Prostate gland (tissue), 2 donors: ENCODE measurements around the gene PRRG2. TPM values are rescaled to one million over a fixed set of nuclear protein-coding genes. Genes with fewer than 3 reads are reported as not detected.
"Not testable (repeated sequence)": the region's sequence is repeated elsewhere in the genome, so short reads cannot be mapped to it uniquely, and the experiment has no call there.

Experiments used
- DNase-seq: peaks from one replicate; pipeline ENCODE4 v3.0.0-alpha.2; 2019; ENCODE audit warnings: low spot score
- H3K27ac ChIP-seq, 2 donors: fragments of 200-600 bp; sonication (generic); 2 replicates each; pipeline ENCODE4 v1.5.1; 2017 to 2019
- H3K27me3 ChIP-seq: fragments of 200-600 bp; sonication (generic); replicated peaks from 2 replicates; pipeline ENCODE4 v1.5.1; 2019; ENCODE audit not compliant: insufficient read depth
- H3K36me3 ChIP-seq, 2 donors: fragments of 200-600 bp; sonication (generic); 1 replicate in 1 of 2; 2 replicates in 1 of 2; pipeline versions ENCODE4 v1.5.1 to v1.8.1; 2017 to 2019
- H3K4me1 ChIP-seq: fragments of 200-600 bp; sonication (generic); replicated peaks from 2 replicates; pipeline ENCODE4 v1.5.1; 2019
- H3K4me3 ChIP-seq, 2 donors: fragments of 200-600 bp; sonication (generic); 2 replicates each; pipeline ENCODE4 v1.5.1; 2017 to 2019
- H3K9me3 ChIP-seq: fragments of 200-600 bp; sonication (generic); 2 replicates; pipeline ENCODE4 v1.5.1; 2017
- CTCF ChIP-seq, 4 experiments: fragments of 200-600 bp in 2 of 4; fragments of 450-650 bp in 2 of 4; sonication (generic) in 2 of 4; IDR thresholded peaks; 1 replicate in 3 of 4; 2 replicates in 1 of 4; pipeline ENCODE4 v1.5.1; 2016 to 2019; ENCODE audit warnings: antibody characterized with exemption in 4 of 4, mild to moderate bottlenecking in 2 of 4, moderate library complexity in 2 of 4
- POLR2A ChIP-seq: fragments of 450-650 bp; IDR thresholded peaks from one replicate; pipeline ENCODE4 v1.6.1; 2016; ENCODE audit warnings: antibody characterized with exemption, mild to moderate bottlenecking
- POLR2AphosphoS5 ChIP-seq: sonication (generic); formaldehyde crosslinking; IDR thresholded peaks from one replicate; pipeline ENCODE4 v1.6.1; 2017; ENCODE audit warnings: antibody characterized with exemption
- WGBS: methylation state at CpG from one replicate; pipeline ENCODE4 v1.1.5; 2018; 5-methylcytosine and 5-hydroxymethylcytosine counted together
- intact Hi-C: fragments of 100-400 bp; cut with DNase I; formaldehyde crosslinking; loops from one replicate; pipeline ENCODE4 v1.14.2; 2022
- total RNA-seq, 2 donors: library from RNA; depleted of rRNA; stranded (reverse); fragments of >200 nt; gene quantifications; one replicate each; pipeline ENCODE4 v1.1.0, GENCODE V29; 2016

Gene PRRG2
- total RNA-seq, 2 donors from 2014 or later, result 8.1 to 22.5 TPM

- Histone ChIP-seq H3K27ac (peak overlapping the region; percentile 27 to 33), H3K36me3 (no peaks in the 10 kb centered on the region), H3K4me1 (peaks cover 5% of the 10 kb centered on the region), H3K4me3 (no peak overlapping the region), H3K9me3 (no peaks in the 10 kb centered on the region), H3K27me3 (no peaks in the 10 kb centered on the region)
- 4% methylated on average over 9 of the region's 9 CpGs for WGBS
- peak; percentile 32 for DNase-seq
- intact Hi-C loops, result no loop called here
- no peak for TF ChIP-seq CTCF (IDR thresholded peaks at IDR 0.05)
- no peak for TF ChIP-seq POLR2A
- peak; percentile 25 for TF ChIP-seq POLR2AphosphoS5
Observed at GRCh38 chr19:49631014-49631588, 50.0 kb downstream of the PRRG2 start.

- H3K4me3 ChIP-seq, result no peak overlapping the region
- no peak for DNase-seq
- no peaks in the 10 kb centered on the region for H3K9me3 ChIP-seq
- TF ChIP-seq CTCF (IDR thresholded peaks at IDR 0.05), result no peak
- TF ChIP-seq POLR2A, result no peak
- no peak for TF ChIP-seq POLR2AphosphoS5
- H3K27me3 ChIP-seq, result no peaks in the 10 kb centered on the region
- WGBS, result 89% methylated on average over 19 of the region's 19 CpGs
- H3K4me1 ChIP-seq, result peaks cover 5% of the 10 kb centered on the region
- intact Hi-C loops, result no loop called here
- no peaks in the 10 kb centered on the region for H3K36me3 ChIP-seq
- peak overlapping the region; percentile 22 to 33 for H3K27ac ChIP-seq
Observed at GRCh38 chr19:49631610-49632192, 50.6 kb downstream of the PRRG2 start.

GRCh38 chr19:49632576-49632975 lies 51.5 kb downstream of the PRRG2 start:
- 95% methylated on average over 5 of the region's 5 CpGs for WGBS
- no peaks in the 10 kb centered on the region for H3K27me3 ChIP-seq

GRCh38 chr19:49633273-49633672 lies 52.2 kb downstream of the PRRG2 start:
- intact Hi-C loops, H3K36me3 ChIP-seq, H3K9me3 ChIP-seq, H3K27me3 ChIP-seq, H3K4me1 ChIP-seq, H3K4me3 ChIP-seq, H3K27ac ChIP-seq, DNase-seq: not testable (repeated sequence)
- 79% methylated on average over 9 of the region's 9 CpGs for WGBS

More at GRCh38 chr19:49632576-49632975, 51.5 kb downstream of the PRRG2 start:
- Histone ChIP-seq H3K36me3 (no peaks in the 10 kb centered on the region), H3K4me3 (no peak overlapping the region), H3K9me3 (no peaks in the 10 kb centered on the region), H3K4me1 (peaks cover 5% of the 10 kb centered on the region), H3K27ac (no peak overlapping the region)
- no peak for DNase-seq
- intact Hi-C loops, result no loop called here
- TF ChIP-seq CTCF (IDR thresholded peaks at IDR 0.05) (no peak), POLR2A (no peak), POLR2AphosphoS5 (no peak)

- H3K27ac ChIP-seq, result no peak overlapping the region
- DNase-seq, result no peak
Observed at GRCh38 chr19:49635530-49636232, 54.6 kb downstream of the PRRG2 start.

More at GRCh38 chr19:49635530-49636232, 54.6 kb downstream of the PRRG2 start:
- no peak overlapping the region for H3K4me3 ChIP-seq
- WGBS, result 34% methylated on average over 22 of the region's 24 CpGs
- no peak for TF ChIP-seq CTCF (IDR thresholded peaks at IDR 0.05)
- no peak for TF ChIP-seq POLR2AphosphoS5
- TF ChIP-seq POLR2A, result no peak
- no peaks in the 10 kb centered on the region for H3K9me3 ChIP-seq
- H3K27me3 ChIP-seq, result no peaks in the 10 kb centered on the region
- no peaks in the 10 kb centered on the region for H3K36me3 ChIP-seq
- intact Hi-C loops, result no loop called here
- H3K4me1 ChIP-seq, result peaks cover 11% of the 10 kb centered on the region
